GM11168 (cell line): ENCODE measurements around the gene MLLT3.

ENCODE experiments used
- in situ Hi-C: fragments of 300-500 bp; cut with MboI; formaldehyde crosslinking; loops from one replicate; pipeline ENCODE4 v1.12.0; 2022; ENCODE audit warnings: low sequenced_read_pairs; ENCODE audit not compliant: unreplicated experiment

The MLLT3 gene

GRCh38 chr9:20331095-20331685, 291.1 kb downstream of the MLLT3 start:
- in situ Hi-C loops = loop anchor here (25.0 kb wide), 1 partner anchor 394 kb away; no protein-coding TSS in a partner anchor

- in situ Hi-C loops = loop anchor here (25.0 kb wide), 1 partner anchor 393 kb away; no protein-coding TSS in a partner anchor
Observed at GRCh38 chr9:20330688-20331087, 291.6 kb downstream of the MLLT3 start.

DNA sequence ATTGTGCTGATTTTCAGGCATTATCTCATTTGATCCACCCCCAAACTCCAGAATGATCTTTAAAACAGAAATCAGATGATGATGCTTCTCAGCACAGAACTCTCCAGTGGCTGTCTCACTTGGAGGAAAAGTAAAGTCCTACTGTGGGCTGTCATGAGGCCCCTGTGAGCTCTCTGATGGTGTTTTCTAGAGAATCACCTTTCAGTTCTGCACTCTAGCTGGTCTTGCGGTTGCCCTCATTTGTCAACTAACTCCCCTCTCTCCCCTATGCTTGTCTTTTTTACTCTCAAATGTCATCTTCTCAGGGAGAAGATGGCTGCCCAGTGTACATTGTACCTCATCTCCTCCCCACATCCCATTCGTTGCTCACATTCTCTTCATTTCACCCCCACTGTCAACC, 295.8 kb downstream of the MLLT3 start:
- in situ Hi-C loops = loop anchor here (25.0 kb wide), 1 partner anchor 389 kb away; no protein-coding TSS in a partner anchor

DNA sequence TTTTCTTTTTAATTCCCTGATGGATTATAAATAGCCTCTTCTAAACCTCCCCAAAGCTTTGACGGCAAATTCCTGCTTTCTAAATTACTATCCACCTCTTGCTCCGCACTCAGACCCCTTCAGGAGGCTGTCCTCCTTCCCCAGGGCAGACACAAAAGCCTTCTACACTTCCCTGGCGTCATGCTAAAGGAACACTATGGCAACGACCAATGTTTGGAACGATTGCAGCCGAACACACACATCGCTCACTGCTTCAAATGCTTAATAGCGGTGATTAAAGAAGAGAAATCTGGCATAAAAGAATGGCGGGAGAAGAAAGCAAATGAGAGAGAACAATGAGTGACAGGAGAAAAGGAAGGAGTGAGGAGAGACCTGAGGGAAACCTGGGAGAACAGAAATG, 297.3 kb downstream of the MLLT3 start:
- in situ Hi-C loops = loop anchor here (25.0 kb wide), 1 partner anchor 388 kb away; no protein-coding TSS in a partner anchor

DNA sequence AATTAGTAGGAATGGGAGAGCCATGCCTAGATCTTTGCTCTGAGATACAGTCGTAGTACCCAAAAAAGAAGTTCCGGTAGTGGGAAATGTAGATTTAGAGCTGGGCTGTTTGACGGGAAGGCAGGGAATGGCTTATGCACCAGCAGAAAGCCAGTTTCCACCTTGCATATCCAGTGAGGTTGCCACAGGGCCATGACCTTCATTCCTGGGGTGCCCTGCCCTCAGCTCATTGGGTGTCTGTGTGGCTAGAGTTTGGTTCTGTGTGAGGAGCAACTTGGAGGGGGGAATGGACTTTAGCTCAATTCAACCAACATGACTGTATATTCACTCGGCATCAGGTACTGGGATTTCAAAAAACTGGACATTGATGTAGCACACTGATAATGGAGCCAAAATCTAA, 300.1 kb downstream of the MLLT3 start:
- in situ Hi-C loops = no loop called here

GRCh38 chr9:20321423-20322082, 300.7 kb downstream of the MLLT3 start:
- in situ Hi-C loops = no loop called here

DNA sequence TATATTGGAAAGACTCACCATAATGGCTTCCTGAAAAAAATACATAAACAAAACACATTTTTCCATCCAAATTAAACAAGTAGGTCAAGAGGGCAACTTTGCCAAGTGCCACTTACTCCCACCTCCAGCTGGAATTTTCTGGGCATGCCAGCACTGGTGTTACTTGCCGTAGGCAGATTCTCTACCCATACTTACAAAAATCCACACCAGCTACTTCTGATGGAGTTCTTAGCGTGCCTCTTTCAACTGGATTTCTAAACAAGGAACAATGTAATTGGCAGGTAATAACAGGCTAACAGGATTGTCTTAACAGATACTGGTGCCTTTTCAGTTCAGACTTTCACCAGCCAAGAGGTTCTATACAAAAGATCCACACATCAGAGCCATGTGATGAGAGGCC, 301.4 kb downstream of the MLLT3 start:
- in situ Hi-C loops = no loop called here

DNA sequence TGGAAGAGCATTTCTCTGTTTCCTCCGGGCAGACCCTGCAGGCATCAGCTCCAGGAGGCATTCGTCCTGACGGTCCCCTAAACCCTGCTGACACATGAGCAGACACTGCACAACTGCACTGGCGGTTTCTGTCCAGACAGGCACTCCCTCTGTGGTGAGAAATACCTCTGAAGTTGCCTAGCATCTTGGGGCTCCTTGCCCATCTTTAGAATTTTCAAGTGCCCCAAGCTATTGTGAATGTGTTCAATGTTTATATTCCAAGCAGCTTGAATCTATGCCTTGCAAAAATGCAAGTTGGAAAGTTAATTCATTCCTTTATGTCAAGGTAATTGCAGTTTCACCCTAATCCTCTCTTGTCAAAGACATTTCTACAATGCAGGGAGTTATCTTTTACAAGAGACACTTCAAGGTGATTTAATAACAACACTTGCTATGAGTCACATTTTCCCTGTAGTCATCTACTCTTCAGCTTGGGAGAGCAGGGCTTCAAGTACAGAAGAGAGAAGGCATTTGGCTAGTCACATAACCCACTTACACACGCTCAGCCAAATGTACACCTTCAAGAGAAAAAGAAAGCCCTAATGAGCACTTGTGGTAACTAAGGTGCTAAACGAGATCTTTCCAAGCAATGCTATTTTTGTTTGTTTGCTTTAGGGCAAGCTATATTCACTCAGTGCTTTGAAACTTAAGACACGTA, 302.5 kb downstream of the MLLT3 start:
- in situ Hi-C loops = no loop called here

DNA sequence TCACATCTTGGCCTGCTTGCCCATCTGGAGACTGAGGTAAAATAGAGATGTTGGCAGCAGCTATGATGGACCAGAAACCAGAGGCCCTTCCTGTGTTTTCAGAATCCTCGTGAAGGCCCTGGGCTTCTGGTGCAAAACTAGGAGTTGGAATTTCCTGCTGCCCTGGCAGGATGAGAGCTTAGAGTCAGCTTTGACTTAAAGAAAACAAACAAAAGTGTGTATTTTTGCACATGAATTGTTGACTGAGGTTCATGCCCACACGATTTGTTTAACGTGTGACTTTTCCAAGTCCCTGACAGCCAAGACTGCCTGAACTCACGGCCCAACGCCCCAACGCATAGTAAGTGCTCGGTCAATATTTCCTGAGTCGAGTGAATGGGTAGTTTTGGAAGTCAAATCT, 303.1 kb downstream of the MLLT3 start:
- in situ Hi-C loops = no loop called here

- in situ Hi-C loops = no loop called here
Observed at GRCh38 chr9:20317701-20318100, 304.6 kb downstream of the MLLT3 start.

DNA sequence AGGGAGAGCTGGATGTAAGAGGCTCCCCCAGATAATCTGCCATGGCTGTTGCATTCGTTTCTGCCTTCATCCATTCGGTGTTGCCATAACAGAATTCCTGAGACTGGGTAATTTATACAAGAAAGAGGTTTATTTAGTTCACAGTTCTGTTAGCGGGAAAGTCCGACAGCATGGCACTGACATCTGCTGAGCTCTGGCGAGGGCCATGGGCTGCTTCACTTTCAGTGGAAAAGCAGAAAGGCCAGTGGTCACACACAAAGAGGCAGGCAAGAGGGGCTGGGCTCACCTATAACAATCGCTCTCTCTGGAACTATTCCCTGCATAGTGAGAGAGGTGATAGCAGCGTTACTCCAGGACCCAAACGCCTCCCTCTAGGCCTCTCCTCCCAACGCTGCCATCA, 305.9 kb downstream of the MLLT3 start:
- in situ Hi-C loops = no loop called here

- in situ Hi-C loops = no loop called here
Observed at GRCh38 chr9:20315677-20316076, 306.6 kb downstream of the MLLT3 start.

DNA sequence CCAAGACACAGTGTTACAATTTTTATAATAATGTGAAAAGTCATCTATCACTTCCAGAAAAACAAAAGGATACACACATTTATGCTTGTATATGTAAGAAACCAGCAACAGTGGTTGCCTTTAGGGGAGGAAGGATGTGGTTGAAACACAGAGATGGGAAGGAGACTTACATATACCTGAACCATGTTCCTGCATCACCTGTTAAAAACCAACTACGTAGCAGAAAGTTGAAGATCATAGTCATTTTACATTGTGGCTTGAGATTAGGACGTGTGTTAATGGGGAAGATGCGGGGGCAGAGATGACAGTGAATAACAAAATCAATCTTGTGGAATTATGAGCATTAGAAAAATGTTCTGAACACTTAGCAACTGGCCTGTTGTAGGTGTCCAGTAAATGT, 307.3 kb downstream of the MLLT3 start:
- in situ Hi-C loops = no loop called here

- in situ Hi-C loops = no loop called here
Observed at GRCh38 chr9:20313415-20313814, 308.9 kb downstream of the MLLT3 start.

GRCh38 chr9:20312732-20313131, 309.6 kb downstream of the MLLT3 start:
- in situ Hi-C loops = no loop called here

DNA sequence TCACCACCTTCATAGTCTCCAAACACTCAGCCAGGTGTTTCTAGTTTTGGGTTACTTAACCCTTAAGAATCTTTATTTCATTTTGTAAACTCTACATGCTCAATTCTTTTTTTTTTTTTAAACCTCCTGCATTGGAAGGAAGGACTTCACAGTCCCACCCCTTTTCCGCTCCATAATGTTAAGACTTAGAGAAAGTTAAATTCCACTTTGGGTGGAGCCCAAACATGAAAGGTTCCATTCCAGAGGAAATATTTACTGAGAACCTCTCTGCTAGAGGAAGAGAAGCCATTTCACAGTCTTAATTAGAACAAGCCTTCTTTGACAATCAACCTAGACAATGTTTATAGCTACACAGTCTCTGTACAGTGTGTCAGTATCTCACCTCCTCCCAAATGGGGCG, 312.3 kb downstream of the MLLT3 start:
- in situ Hi-C loops = no loop called here

GRCh38 chr9:20309124-20309523, 313.2 kb downstream of the MLLT3 start:
- in situ Hi-C loops = no loop called here

DNA sequence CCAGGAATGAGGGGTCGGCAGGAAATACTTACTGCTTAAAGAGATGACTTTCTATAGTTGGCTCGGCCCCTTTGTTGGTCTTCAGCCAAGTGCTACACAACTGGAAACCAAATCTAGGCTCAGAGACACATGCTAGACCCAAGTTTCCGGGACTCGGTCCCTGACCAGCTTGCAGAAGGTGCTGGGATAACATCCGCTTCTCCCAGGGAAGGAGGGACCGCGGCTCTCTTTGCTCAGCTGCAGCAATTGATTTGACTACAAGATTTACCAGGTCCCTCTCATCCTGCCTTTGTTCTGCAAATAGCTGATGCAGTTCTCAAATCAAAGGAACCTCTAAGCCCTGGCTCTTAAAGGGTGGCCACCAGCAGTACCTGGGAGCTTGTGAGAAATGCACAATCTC, 314.7 kb downstream of the MLLT3 start:
- in situ Hi-C loops = no loop called here

DNA sequence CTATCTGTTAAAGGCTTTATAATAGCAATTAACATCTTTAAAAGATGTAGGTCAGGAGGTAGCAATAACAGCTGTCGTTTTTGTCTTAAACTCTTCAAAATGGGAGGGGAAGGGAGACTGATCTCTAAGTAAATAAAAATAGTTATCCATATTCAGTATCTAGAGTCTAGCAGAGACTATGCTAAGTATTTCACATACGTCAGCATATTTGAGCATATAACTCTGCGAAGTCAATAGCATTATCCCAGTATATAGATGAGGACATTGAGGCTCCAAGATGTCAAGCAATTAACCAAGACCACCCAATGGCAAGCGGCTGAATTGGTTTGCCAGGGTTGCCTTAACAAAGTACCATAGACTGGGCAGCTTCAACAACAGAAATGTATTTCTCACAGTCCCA, 316.8 kb downstream of the MLLT3 start:
- in situ Hi-C loops = no loop called here

- in situ Hi-C loops = no loop called here
Observed at GRCh38 chr9:20303996-20304395, 318.3 kb downstream of the MLLT3 start.

GRCh38 chr9:20303066-20303465, 319.2 kb downstream of the MLLT3 start:
- in situ Hi-C loops = no loop called here
